Measurements from ENCODE around the gene ARID1B.

ARID1B gene

DNA sequence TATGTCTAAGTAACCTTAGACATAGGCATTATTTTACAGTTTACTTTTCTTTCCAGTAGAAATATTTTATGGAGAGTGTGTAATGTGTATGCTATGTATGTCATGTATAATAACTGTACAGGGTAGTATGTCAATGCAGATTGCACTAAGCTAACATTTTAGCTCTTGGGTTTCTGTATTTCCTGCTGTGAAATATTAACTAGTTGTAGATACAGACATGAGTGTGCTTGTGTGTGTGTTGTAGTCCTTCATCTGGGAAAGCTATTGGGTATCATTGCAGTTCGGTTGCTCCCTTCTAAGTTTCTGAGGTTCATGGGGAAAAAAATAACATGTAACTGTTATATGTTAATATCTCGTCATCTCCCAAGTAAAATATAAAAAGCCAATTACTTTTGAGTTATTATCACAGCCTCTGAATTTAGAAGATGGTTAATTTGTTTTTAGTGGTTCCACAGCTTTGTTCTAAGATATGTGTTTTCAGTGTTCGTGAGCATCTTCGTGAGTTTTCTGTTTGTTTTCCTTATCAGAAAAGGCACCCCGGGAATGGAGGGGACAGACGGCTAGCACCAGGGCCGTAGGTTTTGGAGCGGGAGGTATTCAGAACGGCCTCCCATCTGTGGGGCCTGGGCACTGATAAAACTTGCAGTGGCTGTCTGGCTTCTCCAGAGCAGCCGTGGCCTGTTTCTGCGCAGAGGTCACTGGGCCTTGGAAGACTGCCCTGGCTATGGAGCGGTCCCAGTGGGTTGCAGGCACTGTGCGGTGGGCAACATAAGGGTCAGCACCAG lies 215.0 kb downstream of the ARID1B start:
- H2AFZ ChIP-seq (ENCODE audit: low read depth, low read length, severe bottlenecking) = no peak overlapping the region
- H3K9ac ChIP-seq (ENCODE audit: low read length) = no peak overlapping the region
- no peak for TF ChIP-seq EZH2phosphoT487 (conservative IDR thresholded peaks at IDR 0.05; ENCODE audit: low read length)
- TF ChIP-seq, protein P1, sequence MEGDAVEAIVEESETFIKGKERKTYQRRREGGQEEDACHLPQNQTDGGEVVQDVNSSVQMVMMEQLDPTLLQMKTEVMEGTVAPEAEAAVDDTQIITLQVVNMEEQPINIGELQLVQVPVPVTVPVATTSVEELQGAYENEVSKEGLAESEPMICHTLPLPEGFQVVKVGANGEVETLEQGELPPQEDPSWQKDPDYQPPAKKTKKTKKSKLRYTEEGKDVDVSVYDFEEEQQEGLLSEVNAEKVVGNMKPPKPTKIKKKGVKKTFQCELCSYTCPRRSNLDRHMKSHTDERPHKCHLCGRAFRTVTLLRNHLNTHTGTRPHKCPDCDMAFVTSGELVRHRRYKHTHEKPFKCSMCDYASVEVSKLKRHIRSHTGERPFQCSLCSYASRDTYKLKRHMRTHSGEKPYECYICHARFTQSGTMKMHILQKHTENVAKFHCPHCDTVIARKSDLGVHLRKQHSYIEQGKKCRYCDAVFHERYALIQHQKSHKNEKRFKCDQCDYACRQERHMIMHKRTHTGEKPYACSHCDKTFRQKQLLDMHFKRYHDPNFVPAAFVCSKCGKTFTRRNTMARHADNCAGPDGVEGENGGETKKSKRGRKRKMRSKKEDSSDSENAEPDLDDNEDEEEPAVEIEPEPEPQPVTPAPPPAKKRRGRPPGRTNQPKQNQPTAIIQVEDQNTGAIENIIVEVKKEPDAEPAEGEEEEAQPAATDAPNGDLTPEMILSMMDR (IDR thresholded peaks at IDR 0.05; ENCODE audit: insufficient read depth, low read length, poor library complexity, severe bottlenecking) = no peak
- H3K9me2 ChIP-seq (replicated peaks; ENCODE audit: insufficient read depth, low read length) = no peaks in the 10 kb centered on the region
- no peaks in the 10 kb centered on the region; the same call in 1 of the 2 replicates for H3F3A ChIP-seq (ENCODE audit: insufficient read depth)
- H3K36me3 ChIP-seq (ENCODE audit: low read length) = no peaks in the 10 kb centered on the region
- H3K4me3 ChIP-seq (ENCODE audit: insufficient read depth, low read length, poor library complexity, severe bottlenecking) = no peak overlapping the region
- H4K20me1 ChIP-seq (ENCODE audit: low read depth, low read length) = 0 out of 2 replicates have a peak, but pooled peaks cover 2% of the 10 kb centered on the region
- H3K79me2 ChIP-seq (ENCODE audit: insufficient read depth, low read length) = peaks cover 92% of the 10 kb centered on the region
- H3K27ac ChIP-seq (ENCODE audit: low read depth, low read length) = no peak overlapping the region
- no peaks in the 10 kb centered on the region for H3K27me3 ChIP-seq (ENCODE audit: low read length)
- H3K4me2 ChIP-seq (ENCODE audit: low read depth, low read length, poor library complexity, severe bottlenecking) = no peak overlapping the region
- H3K9me3 ChIP-seq (ENCODE audit: insufficient read depth, low read length) = no peaks in the 10 kb centered on the region

DNA sequence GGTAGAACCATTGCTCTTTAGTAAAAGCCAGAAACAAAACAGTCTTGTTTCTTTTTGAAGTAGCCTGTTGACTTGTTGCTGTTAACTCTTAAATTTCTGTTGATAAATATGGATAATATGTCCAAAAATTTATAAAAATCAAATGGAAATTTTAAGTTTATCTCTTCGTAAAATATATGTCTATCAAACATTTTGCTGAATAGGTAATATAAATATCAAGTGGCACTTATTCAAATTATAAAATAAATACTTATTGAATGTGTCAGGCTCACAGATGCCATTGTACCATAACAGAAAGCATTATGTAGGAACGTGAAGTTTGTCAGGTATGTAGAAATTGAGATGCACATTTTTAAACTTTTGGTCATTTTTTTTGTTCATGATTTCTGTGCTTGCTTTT lies 216.5 kb downstream of the ARID1B start:
- H2AFZ ChIP-seq (ENCODE audit: low read depth, low read length, severe bottlenecking) = no peak overlapping the region
- H3K27me3 ChIP-seq (ENCODE audit: low read length) = no peaks in the 10 kb centered on the region
- TF ChIP-seq, protein P1 (IDR thresholded peaks at IDR 0.05; ENCODE audit: insufficient read depth, low read length, poor library complexity, severe bottlenecking) = no peak
- no peak for TF ChIP-seq EZH2phosphoT487 (conservative IDR thresholded peaks at IDR 0.05; ENCODE audit: low read length)
- H3K79me2 ChIP-seq (ENCODE audit: insufficient read depth, low read length) = peaks cover 81% of the 10 kb centered on the region
- no peak overlapping the region for H3K4me2 ChIP-seq (ENCODE audit: low read depth, low read length, poor library complexity, severe bottlenecking)
- H4K20me1 ChIP-seq (ENCODE audit: low read depth, low read length) = 0 out of 2 replicates have a peak, but pooled peaks cover 5% of the 10 kb centered on the region
- H3K36me3 ChIP-seq (ENCODE audit: low read length) = no peaks in the 10 kb centered on the region
- no peak overlapping the region for H3K27ac ChIP-seq (ENCODE audit: low read depth, low read length)
- no peak overlapping the region for H3K4me3 ChIP-seq (ENCODE audit: insufficient read depth, low read length, poor library complexity, severe bottlenecking)
- no peaks in the 10 kb centered on the region for H3K9me3 ChIP-seq (ENCODE audit: insufficient read depth, low read length)
- H3F3A ChIP-seq (ENCODE audit: insufficient read depth) = no peaks in the 10 kb centered on the region
- no peaks in the 10 kb centered on the region for H3K9me2 ChIP-seq (replicated peaks; ENCODE audit: insufficient read depth, low read length)
- no peak overlapping the region for H3K9ac ChIP-seq (ENCODE audit: low read length)

GRCh38 chr6:156994215-156995076 lies 217.3 kb downstream of the ARID1B start:
- TF ChIP-seq, protein P1 (IDR thresholded peaks at IDR 0.05; ENCODE audit: insufficient read depth, low read length, poor library complexity, severe bottlenecking) = no peak
- TF ChIP-seq EZH2phosphoT487 (conservative IDR thresholded peaks at IDR 0.05; ENCODE audit: low read length) = no peak
- H3K9me3 ChIP-seq (ENCODE audit: insufficient read depth, low read length) = no peaks in the 10 kb centered on the region
- no peak overlapping the region for H2AFZ ChIP-seq (ENCODE audit: low read depth, low read length, severe bottlenecking)
- peaks cover 77% of the 10 kb centered on the region for H3K79me2 ChIP-seq (ENCODE audit: insufficient read depth, low read length)
- H3K9me2 ChIP-seq (replicated peaks; ENCODE audit: insufficient read depth, low read length) = no peaks in the 10 kb centered on the region
- H3K4me2 ChIP-seq (ENCODE audit: low read depth, low read length, poor library complexity, severe bottlenecking) = no peak overlapping the region
- H3K4me3 ChIP-seq (ENCODE audit: insufficient read depth, low read length, poor library complexity, severe bottlenecking) = no peak overlapping the region
- H3K36me3 ChIP-seq (ENCODE audit: low read length) = no peaks in the 10 kb centered on the region
- no peak overlapping the region for H3K27ac ChIP-seq (ENCODE audit: low read depth, low read length)
- no peak overlapping the region for H3K9ac ChIP-seq (ENCODE audit: low read length)
- H3K27me3 ChIP-seq (ENCODE audit: low read length) = no peaks in the 10 kb centered on the region
- 0 out of 2 replicates have a peak, but pooled peaks cover 5% of the 10 kb centered on the region for H4K20me1 ChIP-seq (ENCODE audit: low read depth, low read length)
- H3F3A ChIP-seq (ENCODE audit: insufficient read depth) = no peaks in the 10 kb centered on the region
